Measurements from ENCODE around the gene NLN.

DNA sequence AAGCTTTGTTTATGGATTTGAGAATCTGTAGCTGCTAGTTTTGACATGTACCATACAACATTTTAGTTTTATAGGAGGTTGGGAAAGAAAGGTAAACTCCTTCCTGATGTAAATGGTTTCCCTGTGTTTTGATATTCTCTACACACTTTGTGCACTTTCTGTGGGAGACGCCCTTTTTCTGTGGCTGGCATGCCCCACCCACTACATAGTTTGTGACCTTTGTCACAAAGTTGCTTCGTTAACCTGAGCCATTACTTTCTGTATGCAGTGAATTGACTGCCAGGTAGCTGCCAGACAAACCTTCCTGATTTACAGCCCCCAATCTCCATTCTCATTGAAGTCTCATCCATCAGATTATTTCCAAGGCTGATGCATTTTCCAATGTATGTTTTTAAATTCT is 90.6 kb downstream of the NLN start:
- TF ChIP-seq POLR2AphosphoS5 (IDR thresholded peaks at IDR 0.05): no peak
- no peak for TF ChIP-seq POLR2A (IDR thresholded peaks at IDR 0.05)
- TF ChIP-seq, protein P1, sequence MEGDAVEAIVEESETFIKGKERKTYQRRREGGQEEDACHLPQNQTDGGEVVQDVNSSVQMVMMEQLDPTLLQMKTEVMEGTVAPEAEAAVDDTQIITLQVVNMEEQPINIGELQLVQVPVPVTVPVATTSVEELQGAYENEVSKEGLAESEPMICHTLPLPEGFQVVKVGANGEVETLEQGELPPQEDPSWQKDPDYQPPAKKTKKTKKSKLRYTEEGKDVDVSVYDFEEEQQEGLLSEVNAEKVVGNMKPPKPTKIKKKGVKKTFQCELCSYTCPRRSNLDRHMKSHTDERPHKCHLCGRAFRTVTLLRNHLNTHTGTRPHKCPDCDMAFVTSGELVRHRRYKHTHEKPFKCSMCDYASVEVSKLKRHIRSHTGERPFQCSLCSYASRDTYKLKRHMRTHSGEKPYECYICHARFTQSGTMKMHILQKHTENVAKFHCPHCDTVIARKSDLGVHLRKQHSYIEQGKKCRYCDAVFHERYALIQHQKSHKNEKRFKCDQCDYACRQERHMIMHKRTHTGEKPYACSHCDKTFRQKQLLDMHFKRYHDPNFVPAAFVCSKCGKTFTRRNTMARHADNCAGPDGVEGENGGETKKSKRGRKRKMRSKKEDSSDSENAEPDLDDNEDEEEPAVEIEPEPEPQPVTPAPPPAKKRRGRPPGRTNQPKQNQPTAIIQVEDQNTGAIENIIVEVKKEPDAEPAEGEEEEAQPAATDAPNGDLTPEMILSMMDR (IDR thresholded peaks at IDR 0.05): no peak
- TF ChIP-seq EP300 (IDR thresholded peaks at IDR 0.05): no peak
